ENCODE data around the gene ACSL1.

Gene ACSL1, protein sequence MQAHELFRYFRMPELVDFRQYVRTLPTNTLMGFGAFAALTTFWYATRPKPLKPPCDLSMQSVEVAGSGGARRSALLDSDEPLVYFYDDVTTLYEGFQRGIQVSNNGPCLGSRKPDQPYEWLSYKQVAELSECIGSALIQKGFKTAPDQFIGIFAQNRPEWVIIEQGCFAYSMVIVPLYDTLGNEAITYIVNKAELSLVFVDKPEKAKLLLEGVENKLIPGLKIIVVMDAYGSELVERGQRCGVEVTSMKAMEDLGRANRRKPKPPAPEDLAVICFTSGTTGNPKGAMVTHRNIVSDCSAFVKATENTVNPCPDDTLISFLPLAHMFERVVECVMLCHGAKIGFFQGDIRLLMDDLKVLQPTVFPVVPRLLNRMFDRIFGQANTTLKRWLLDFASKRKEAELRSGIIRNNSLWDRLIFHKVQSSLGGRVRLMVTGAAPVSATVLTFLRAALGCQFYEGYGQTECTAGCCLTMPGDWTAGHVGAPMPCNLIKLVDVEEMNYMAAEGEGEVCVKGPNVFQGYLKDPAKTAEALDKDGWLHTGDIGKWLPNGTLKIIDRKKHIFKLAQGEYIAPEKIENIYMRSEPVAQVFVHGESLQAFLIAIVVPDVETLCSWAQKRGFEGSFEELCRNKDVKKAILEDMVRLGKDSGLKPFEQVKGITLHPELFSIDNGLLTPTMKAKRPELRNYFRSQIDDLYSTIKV

DNA sequence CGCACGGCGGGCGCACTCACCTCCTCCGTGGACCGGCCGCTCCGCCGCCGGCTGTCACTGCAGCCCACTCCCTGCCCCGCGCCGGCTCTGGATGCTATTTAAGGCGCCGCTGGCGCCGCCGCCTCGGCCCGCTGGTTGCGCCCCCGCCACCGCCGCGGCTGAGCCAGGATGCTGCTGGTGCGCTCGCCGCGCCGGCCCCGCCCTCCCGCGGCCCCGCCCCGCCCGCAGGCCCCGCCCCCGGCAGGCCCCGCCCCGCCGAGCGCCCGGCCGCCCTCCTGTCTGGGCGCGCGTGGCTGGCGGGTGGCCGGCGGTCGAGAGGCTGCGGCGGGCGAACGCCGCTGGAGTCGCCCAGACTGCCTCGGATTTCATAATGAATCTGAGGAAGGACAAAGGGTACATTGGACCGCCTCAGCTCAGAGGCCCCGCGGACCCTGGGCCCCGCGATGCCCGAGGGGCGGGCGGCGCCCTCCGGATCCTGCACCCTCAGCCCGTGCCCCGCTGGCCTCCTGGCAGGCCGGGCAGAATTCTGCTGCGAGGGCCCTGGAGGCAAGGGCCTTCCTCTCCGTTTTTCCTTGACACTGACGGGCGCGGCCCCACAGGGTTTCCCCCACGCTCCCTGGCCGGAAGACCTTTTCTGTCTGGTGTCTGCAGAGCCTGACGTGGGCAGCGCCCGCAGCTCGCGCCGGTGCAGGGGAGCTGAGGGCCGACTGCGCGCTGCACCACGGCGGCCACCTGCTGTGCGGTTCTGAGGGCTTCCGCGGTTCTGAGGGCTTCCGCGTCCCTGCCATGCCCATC, at the start of gene ACSL1:
ACSL1 (minus strand) TSS at position 73 of the 795 bp plus-strand sequence. CDS start 22,454 bp downstream, outside the sequence.
- peak; percentile 78 for DNase-seq (ENCODE audit: low read depth)

DNA sequence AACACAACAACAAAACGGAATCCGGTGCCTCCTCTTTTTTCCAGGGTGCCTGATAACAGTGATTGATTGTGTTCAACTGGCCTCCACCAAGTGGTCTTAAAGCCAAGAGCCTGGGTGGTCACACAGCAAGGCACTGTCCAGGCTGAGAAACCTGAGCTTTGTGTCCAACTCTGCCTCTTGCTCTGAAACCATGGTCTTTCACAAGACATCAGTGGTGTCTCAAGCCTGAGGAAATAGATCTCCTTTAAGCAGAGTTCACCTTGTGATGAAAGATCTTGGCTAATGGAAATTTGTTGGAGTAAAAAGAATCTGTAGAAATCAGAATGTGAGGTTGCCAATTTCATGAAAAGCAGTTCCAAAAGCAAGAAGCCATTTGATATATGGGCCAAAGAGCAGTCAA, 47.3 kb upstream of the ACSL1 start:
- DNase-seq (ENCODE audit: low read depth): no peak

DNA sequence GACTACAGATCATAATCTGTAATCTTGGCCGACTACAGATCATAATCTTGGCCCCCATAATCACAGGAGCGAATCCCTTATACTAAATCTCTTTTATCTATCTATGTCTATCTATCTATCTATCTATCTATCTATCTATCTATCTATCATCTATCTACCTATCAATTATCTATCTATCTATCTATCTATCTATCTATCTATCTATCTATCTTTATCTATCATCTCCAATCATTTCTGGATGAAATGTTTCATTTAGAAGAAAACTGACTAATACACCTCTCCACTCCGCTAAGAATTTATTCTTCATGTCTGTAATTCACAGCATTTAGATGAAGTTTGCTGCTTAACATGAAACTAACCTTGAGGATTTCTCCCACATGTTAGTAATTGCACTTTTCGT, 45.0 kb upstream of the ACSL1 start:
- DNase-seq (ENCODE audit: low read depth): no peak

DNA sequence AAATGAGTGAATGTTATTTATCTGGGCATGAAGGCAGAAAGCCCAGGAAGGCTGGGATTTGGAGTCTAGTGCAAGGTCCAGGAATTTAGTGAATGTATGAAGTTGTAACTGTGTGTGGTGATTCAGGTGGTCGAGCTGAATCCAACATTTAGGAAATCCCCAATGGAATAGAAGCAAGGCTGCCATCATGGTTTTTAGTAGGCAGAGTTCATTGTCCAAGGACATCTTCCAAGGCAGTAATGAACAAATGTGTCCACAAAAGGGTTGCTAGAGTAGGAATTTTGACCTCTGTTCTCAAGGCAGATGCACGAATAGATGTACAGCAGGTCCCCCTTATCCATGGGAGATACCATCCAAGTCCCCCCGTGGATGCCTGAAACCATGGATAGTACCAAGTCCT, 42.9 kb upstream of the ACSL1 start:
- DNase-seq (ENCODE audit: low read depth): no peak

DNA sequence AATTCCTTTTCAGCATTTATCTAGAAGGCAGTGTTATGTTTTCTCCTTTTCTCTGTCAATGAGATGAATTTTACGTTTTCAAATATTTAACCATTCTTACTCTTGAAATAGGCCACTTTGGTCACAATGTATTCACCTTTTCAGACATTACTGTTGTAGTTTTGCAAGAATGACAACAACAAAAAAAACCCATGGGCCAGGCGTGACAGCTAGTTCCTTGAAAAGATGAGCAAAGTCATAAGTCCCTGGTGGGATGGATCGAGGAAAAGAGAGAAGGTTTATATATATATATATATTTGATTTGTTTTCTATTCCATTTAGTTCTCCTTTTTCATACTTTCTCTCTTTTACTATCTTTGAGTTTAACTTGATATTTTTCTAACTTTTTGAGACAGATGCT, 38.1 kb upstream of the ACSL1 start:
- DNase-seq (ENCODE audit: low read depth): no peak

DNA sequence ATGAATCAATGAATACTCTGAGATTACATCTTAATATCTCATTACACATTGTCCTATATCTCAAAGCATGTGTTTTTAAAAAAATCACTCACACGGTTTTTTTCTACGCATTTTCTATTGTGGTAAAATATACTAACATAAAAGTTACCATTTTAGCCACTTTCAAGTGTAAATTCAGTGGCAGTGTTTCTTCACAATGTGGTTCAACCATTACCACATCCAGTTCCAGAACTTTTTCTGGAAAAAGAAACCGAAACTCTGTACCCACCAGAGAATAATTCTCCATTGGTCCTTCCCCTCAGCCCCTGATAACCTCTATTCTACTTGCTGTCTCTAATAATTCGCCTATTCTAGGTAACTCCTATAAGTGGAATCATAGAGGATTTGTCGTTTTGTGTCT, 35.3 kb upstream of the ACSL1 start:
- no peak for DNase-seq (ENCODE audit: low read depth)

DNA sequence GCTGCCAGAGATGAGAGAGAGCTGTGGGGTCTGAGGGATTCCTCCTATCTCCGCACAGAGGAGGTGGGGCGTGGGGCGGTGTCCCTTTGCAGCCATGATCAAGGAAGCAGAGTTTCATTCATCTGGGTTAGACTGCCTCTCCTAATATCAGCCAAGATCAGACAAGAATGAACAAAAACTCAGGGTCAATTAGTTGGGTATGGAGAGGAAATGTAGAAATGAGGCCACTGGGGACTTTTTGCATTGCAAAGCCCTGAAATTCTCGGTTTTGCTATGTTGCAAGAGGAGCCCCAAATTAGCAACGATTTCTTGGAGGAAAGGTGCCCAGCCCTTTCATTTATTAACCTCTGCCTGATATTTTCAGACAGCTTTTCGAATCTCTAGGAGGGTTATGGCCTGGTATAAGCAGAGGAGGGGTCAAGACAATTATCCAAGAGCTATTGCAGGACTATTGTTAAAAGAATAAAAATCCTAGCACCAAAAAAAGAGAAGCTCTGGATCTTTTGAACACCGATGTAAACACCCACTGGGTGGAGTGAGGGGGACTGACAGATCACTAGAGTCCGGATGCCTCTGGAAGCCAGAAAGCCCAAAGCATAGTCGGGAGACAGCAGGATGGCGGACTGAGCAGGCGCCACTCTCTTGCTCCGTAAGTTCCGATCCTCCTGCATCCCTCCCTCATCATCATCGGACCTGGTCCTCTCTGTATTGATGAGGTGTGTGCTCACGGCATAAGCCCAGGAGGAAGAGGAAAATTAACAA, 34.4 kb upstream of the ACSL1 start:
- DNase-seq (ENCODE audit: low read depth): no peak

DNA sequence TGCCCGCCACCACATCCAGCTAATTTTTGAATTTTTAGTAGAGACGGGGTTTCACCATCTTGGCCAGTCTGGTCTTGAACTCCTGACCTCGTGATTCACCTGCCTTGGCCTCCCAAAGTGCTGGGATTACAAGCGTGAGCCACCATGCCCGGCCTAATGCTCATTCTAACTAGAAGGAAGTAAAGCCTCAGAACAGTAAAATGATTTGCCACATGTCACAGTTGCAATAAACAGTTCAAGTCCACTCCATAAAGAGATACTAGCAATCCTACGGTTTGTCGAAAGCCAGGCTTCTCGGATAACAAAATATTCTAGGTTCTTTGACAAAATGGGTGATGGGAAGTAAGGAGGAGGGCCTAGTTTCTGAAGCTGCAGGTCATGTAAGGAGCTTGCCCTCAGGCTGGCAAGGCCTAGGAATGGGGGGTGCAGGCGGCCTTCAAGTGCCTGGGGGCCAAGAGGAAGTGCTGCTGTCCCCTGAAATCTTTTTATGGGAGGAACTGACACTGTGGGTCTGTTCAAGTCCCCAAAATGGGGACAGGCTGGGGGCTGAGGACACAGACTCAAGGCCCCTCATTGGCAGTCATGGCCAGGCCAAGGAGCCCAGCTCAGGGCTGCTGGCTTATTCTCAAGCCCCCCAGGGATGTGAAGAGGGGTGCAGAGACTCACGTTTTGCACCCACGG, 31.8 kb upstream of the ACSL1 start:
- no peak for DNase-seq (ENCODE audit: low read depth)

DNA sequence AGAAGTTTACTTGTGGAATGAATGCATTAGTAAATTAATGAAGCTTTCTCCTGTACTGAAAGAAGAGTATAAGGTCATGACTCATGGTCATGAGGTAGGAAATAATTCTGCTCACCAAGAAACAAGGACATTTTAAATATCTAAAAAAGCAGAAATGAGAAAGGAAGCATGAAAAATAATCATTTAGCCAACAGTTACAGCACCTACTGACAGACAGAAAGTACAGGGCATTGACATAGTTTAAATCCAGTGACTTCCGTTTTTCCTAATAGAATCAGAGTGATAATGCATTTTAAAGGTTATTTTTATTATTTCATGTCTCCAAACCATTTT, 30.5 kb upstream of the ACSL1 start:
- no peak for DNase-seq (ENCODE audit: low read depth)

DNA sequence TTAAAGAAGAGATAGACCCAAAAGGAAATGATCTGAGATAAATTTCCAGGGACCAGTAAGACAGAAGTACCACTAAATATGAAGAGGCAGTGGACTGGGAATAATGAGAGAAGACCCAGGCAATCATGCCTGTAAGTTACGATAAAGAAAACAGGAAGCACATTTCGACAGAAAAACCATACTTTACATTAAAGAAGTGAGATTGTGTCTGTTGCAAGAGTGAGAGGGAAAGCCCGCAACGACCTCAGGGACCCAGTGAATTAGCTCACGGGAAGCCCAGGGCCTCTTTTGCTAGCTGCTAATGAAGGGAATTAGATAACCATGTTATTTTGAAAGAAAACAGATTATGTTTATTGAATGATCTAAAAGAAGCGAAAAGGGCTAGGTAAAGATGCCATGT, 28.9 kb upstream of the ACSL1 start:
- no peak for DNase-seq (ENCODE audit: low read depth)

DNA sequence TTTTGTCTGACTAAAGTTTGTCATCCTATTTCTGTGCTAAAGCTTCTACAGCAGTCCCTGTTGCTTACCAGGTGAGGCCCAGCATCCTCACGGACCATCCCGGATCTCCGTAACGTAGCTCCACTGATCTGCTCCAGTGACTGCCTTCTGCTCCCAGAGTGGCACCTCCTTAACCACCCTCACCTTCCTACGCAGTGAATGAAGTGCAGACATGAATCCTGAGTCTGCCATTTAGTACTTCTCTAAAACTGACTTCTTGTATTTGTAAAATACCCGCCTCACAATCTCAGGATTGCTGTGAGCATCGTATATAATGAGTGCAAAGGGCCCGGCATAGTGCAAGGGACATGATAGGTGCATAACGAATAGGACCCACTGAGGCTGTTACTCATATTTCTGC, 27.7 kb upstream of the ACSL1 start:
- no peak for DNase-seq (ENCODE audit: low read depth)

DNA sequence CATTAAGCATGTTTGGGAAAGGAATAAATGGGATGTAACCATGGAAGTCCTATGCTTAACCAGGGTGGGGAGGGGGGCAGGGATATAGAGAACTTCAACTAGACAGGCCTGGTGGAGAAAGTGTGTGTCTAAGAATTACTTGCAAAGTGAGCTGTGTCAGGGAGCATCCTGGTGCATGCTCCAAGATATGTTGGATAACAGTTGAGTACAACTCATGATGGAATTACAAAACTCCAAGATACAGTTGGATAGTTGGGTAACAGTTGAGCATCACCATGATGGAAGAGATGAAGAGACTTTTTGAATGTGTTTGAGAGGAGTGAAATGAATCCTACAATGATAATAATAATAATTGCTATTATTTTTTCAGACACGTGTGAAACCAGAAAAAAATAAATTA, 26.1 kb upstream of the ACSL1 start:
- DNase-seq (ENCODE audit: low read depth): no peak

DNA sequence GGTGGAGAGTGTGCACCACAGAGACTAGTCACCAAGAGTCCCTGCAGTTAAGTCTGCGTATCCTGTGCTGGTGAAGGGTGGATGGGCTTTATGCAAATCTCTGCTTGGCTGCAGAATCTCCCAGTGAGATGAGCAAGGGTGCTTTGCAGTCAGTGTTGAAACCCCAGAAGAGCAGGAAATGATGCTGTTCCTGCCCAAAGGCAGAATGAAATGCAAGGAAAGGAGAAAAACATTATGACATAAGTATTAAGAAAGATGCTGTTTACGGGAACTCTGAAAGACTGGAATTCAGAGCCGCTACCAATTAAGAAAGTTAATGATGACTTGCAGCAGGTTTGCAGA, 25.4 kb upstream of the ACSL1 start:
- DNase-seq (ENCODE audit: low read depth): no peak

DNA sequence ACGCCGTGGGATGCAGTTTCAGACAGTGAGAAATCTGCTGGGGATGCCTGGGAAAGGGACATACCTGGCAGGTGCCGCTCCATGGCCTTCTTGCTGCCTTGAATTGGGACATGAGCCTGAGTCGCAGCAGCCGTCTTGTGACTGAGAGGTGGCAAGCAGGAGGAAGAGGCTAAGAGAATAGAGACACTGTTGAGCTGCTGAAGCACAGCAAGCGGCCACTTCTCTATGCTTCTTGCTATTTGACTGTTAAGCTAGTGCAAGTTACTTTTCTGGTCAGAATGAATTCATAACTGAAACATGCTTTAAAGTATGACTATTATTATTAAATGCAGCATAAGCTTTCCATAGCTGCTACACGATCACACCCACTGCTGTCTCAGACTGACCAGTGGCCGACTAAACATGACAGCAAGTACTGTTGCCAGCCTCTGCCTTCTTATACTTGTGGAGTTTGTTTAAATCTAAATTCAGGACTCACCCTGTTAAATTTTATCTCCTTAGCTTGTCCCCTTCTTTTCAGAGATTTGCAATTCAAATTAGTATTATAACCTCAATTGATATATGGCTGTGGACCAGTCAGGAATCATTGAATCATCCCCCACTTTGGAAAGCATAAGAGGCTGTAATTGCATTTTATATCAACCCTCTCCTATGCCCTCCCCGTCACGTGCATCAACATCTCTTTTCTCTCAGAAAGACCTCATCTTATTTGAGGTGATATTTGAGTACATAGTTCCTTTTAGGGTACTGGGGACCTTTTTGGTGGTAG, 24.8 kb upstream of the ACSL1 start:
- DNase-seq (ENCODE audit: low read depth): no peak

DNA sequence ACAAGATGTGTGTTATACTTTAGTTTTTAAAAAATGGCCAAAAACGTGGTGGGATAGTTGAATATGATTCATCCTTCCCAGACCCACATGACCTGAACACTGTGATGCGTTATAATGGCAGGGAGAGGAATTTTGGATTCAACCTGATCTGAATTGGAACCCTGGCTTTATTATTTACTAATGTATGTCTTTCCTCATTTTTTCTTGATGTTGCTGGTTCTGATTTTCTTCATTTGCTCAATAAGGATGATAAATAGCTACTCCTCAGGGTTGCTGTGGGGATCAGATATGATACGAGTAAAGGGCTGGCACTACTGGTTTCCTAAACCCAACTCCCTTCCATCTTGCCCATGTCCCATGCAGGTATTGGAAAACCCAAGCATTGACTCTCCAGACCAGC, 24.2 kb upstream of the ACSL1 start:
- DNase-seq (ENCODE audit: low read depth): no peak

DNA sequence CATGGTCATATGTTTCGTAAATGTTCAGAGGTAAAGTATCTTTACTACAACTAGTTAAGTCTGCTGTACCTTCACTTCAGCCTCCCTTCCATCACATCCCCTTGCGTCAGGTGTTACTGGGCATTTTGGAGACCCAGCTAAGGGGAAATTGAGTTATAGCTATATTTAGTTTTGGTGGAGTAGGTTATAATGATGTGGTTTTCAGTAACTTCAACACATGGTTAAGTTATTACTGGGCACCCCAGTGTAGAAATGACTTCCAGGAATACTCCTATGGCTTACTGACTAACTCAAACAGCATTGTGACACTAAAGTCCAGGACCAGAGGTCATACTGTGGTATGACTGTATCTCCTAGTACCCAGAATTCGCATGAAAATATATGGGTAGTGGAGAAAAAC, 23.4 kb upstream of the ACSL1 start:
- no peak for DNase-seq (ENCODE audit: low read depth)

DNA sequence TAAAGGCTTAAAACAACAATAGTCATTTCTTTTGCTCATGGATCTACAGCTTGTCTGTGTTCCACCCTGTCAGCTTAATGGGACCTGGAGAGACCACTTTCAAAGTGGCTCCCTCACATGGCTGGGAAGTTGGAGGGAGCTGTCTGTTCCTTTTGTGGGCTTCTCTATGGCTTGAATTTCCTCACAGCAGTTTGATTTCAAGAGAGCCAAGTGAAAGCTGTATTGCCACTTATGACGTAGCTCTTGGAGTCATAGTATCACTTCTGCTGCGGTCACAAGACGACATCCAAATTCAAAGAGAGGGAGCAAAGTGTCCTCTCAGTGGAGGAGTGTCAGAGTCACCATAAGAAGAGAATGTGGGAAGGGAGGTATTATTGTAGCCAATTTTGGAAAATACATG, 22.7 kb upstream of the ACSL1 start:
- no peak for DNase-seq (ENCODE audit: low read depth)

DNA sequence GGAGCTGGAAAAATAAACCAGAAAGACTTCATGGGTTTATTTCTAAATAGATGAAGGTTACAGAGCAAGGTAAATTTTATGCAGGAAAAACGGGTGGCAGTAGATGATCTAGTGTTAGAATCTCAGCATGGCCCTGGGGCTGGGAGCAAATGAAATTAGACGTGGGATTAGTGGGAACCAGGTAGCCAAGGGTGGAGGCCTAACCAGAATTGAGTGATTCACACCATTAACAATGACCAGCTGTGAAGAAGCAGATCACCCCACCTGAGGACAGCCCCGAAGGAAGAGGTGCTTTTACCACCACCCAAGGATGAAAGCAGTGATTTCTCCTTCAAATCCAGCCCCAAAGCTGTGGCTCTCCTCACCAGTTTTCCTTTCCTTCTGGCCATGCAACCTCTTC, 20.8 kb upstream of the ACSL1 start:
- no peak for DNase-seq (ENCODE audit: low read depth)

DNA sequence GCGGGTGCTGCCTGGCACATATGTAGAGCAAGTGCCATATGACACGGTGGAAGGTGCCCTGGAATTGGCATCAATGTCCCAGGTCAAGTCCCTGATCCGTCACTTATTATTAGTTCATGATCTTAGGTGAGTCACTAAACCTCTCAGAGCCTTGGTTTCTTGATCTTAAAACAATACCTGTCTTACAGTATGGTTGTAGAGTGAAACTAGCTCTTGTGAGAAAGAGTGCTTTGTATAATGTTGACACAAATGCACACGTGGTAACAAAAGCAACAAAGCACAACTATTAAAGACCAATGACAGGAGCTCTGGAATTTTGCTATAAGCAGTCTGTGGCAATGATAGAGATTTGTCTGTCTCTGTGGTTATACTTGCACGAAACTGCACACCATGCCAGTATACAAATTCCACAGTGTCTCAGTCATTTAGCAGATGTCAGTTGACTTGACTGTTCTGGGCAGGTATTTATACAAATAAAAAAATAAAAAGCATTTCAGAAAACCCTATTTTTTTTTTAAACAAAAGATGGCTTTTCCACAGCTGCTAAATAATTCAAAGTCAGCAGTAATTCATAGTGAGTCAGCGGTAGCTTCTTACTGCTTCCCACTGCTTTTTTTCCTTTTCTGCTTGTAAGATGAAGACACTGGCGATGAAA, 19.7 kb upstream of the ACSL1 start:
- DNase-seq (ENCODE audit: low read depth): no peak

DNA sequence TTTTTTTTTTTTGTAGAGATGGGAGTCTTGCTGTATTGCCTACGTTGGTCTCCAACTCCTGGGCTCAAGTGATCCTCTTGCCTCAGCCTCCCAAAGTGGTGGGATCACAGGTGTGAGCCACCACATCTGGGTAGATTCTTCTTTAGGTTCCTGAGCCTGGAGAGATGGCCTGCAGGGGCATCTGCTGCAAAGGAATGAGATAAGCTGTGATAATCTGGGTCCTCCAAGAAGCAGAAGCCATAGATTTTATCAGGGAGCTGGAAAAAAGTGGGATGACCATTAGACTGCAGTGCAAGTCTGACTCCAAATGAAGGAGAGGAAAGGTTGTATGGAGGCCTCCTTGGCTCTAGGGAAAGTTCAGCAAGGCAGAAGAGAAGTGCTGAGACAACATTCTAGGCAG, 19.0 kb upstream of the ACSL1 start:
- no peak for DNase-seq (ENCODE audit: low read depth)

Measured in activated T-cell treated with anti-CD3 and anti-CD28 coated beads for 48 hours (primary cell).